ENCODE data around the gene PDK2. TPM values are rescaled to one million over a fixed set of nuclear protein-coding genes. Genes with fewer than 3 reads are reported as not detected.
A peak's percentile ranks its signal among the peaks of the same experiment; 100 is the strongest.

Gene PDK2
- total and polyA plus RNA-seq, 9 of the 15 experiments (the other 6 are each of a cell fraction or from before 2014, with no cell fraction given), result 0.03 to 2.5 (median 1.4) TPM

DNA sequence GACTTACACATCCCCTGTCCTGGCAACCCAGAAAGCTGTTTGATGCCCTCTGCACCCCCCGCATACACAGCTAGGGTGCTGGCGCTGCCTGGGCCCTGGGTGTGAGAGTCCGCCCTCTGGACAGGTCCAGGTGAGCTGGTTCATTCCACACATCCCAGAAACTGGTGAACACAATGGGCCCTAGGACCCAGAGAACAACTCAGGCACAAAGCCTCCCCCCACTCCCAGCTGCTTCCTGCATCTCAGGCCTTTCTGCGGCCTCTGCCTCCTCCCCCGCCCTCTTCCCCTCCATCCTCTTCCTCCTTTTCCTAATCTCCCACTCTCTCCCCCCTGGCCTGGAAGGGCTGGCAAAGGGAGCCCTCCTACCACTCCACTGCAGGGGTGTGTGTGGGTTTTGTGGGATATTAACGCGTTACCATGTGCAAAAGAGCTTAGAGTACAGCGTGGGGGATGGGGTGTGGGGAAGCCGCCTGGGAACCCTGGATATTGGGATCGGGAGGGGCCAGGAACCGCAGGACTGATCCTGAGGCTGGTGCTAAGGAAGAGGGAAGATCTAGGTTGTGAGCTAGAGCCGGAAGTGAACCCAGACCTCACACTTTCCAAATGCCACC is 56.9 kb downstream of the PDK2 start (continued):
- TF ChIP-seq PTRF (tag; IDR thresholded peaks at IDR 0.05) (no peak), POLR2H (tag; IDR thresholded peaks at IDR 0.05; ENCODE audit: low read depth) (no peak), HSF4 (CRISPR knock-in tag; IDR thresholded peaks at IDR 0.05; ENCODE audit: borderline replicate concordance) (no peak), ZNF57 (CRISPR knock-in tag; IDR thresholded peaks at IDR 0.05) (no peak), NFE2 (IDR thresholded peaks at IDR 0.05; ENCODE audit: low read depth) (no peak), ZBED1 (IDR thresholded peaks at IDR 0.05) (no peak), ESRRA (IDR thresholded peaks at IDR 0.05; ENCODE audit: borderline replicate concordance, low read depth) (peak; percentile 26; the same call in 1 of the 2 replicates), GABPB1 (CRISPR knock-in tag; IDR thresholded peaks at IDR 0.05) (peak; percentile 74; the same call in 1 of the 2 replicates), GABPB2 (CRISPR knock-in tag; conservative IDR thresholded peaks at IDR 0.05) (no peak), ETV5 (CRISPR knock-in tag; IDR thresholded peaks at IDR 0.05; ENCODE audit: low read depth) (no peak), ATF7 (IDR thresholded peaks at IDR 0.05) (no peak), MCM7 (IDR thresholded peaks at IDR 0.05) (no peak), SRF (CRISPR knock-in tag; IDR thresholded peaks at IDR 0.05) (peak in 1 of 2 experiments; percentile 38; a peak in 1 of 4 replicates), ZNF253 (CRISPR knock-in tag; conservative IDR thresholded peaks at IDR 0.05) (no peak), JUN (IDR thresholded peaks at IDR 0.05; ENCODE audit: borderline replicate concordance, low read depth, low read length) (no peak), JUN (CRISPR knock-in tag; IDR thresholded peaks at IDR 0.05; ENCODE audit: borderline replicate concordance) (no peak), BRD4 (IDR thresholded peaks at IDR 0.05) (no peak)
- TF ChIP-seq, protein P1, sequence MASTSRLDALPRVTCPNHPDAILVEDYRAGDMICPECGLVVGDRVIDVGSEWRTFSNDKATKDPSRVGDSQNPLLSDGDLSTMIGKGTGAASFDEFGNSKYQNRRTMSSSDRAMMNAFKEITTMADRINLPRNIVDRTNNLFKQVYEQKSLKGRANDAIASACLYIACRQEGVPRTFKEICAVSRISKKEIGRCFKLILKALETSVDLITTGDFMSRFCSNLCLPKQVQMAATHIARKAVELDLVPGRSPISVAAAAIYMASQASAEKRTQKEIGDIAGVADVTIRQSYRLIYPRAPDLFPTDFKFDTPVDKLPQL (IDR thresholded peaks at IDR 0.05; ENCODE audit: extremely low read depth, insufficient read length), result no peak
- TF ChIP-seq, protein P2, sequence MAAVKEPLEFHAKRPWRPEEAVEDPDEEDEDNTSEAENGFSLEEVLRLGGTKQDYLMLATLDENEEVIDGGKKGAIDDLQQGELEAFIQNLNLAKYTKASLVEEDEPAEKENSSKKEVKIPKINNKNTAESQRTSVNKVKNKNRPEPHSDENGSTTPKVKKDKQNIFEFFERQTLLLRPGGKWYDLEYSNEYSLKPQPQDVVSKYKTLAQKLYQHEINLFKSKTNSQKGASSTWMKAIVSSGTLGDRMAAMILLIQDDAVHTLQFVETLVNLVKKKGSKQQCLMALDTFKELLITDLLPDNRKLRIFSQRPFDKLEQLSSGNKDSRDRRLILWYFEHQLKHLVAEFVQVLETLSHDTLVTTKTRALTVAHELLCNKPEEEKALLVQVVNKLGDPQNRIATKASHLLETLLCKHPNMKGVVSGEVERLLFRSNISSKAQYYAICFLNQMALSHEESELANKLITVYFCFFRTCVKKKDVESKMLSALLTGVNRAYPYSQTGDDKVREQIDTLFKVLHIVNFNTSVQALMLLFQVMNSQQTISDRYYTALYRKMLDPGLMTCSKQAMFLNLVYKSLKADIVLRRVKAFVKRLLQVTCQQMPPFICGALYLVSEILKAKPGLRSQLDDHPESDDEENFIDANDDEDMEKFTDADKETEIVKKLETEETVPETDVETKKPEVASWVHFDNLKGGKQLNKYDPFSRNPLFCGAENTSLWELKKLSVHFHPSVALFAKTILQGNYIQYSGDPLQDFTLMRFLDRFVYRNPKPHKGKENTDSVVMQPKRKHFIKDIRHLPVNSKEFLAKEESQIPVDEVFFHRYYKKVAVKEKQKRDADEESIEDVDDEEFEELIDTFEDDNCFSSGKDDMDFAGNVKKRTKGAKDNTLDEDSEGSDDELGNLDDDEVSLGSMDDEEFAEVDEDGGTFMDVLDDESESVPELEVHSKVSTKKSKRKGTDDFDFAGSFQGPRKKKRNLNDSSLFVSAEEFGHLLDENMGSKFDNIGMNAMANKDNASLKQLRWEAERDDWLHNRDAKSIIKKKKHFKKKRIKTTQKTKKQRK (IDR thresholded peaks at IDR 0.05; ENCODE audit: borderline replicate concordance, low read depth, low read length), result no peak
- TF ChIP-seq, protein P3, sequence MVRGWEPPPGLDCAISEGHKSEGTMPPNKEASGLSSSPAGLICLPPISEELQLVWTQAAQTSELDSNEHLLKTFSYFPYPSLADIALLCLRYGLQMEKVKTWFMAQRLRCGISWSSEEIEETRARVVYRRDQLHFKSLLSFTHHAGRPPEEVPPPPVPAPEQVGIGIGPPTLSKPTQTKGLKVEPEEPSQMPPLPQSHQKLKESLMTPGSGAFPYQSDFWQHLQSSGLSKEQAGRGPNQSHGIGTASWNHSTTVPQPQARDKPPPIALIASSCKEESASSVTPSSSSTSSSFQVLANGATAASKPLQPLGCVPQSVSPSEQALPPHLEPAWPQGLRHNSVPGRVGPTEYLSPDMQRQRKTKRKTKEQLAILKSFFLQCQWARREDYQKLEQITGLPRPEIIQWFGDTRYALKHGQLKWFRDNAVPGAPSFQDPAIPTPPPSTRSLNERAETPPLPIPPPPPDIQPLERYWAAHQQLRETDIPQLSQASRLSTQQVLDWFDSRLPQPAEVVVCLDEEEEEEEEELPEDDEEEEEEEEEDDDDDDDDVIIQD (CRISPR knock-in tag; IDR thresholded peaks at IDR 0.05), result no peak
- TF ChIP-seq, protein P4, sequence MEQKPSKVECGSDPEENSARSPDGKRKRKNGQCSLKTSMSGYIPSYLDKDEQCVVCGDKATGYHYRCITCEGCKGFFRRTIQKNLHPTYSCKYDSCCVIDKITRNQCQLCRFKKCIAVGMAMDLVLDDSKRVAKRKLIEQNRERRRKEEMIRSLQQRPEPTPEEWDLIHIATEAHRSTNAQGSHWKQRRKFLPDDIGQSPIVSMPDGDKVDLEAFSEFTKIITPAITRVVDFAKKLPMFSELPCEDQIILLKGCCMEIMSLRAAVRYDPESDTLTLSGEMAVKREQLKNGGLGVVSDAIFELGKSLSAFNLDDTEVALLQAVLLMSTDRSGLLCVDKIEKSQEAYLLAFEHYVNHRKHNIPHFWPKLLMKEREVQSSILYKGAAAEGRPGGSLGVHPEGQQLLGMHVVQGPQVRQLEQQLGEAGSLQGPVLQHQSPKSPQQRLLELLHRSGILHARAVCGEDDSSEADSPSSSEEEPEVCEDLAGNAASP (IDR thresholded peaks at IDR 0.05), result no peak
- TF ChIP-seq, protein P5, sequence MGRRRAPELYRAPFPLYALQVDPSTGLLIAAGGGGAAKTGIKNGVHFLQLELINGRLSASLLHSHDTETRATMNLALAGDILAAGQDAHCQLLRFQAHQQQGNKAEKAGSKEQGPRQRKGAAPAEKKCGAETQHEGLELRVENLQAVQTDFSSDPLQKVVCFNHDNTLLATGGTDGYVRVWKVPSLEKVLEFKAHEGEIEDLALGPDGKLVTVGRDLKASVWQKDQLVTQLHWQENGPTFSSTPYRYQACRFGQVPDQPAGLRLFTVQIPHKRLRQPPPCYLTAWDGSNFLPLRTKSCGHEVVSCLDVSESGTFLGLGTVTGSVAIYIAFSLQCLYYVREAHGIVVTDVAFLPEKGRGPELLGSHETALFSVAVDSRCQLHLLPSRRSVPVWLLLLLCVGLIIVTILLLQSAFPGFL (CRISPR knock-in tag; IDR thresholded peaks at IDR 0.05), result no peak

Measured in K562 (cell line).